Left renal pelvis (tissue), 4 donors: Measurements from ENCODE around the gene IGFBP3. TPM values are rescaled to one million over a fixed set of nuclear protein-coding genes. Genes with fewer than 3 reads are reported as not detected.
"Not testable (repeated sequence)": the region's sequence is repeated elsewhere in the genome, so short reads cannot be mapped to it uniquely, and the experiment has no call there.

ENCODE experiments used
- DNase-seq, 4 donors: peaks; one replicate each; pipeline ENCODE4 v3.0.0-alpha.2; 2013; ENCODE audit warnings: low read depth in 4 of 4, low spot score in 3 of 4
- polyA plus RNA-seq, 4 donors: library from polyadenylated mRNA; unstranded; fragments of 120-200 nt; gene quantifications; one replicate each; pipeline ENCODE4 v1.2.1, GENCODE V29; 2013; ENCODE audit not compliant: insufficient read length in 4 of 4

IGFBP3 gene
- polyA plus RNA-seq: 100 to 1,000 TPM in 3 of 4 donors, 10 to 100 TPM in 1; 93.7 to 175 (median 109) TPM

- DNase-seq: peak in 1 of 4 donors; percentile 65
These were observed at the start of gene IGFBP3 for GRCh38 chr7:45920502-45921380. IGFBP3 (minus strand) TSS chr7:45921272; CDS start chr7:45921140, 132 bp downstream.

- no peak for DNase-seq
These were observed 49.4 kb upstream of the IGFBP3 start for GRCh38 chr7:45970454-45970853.

- DNase-seq: no peak
These were observed 48.9 kb upstream of the IGFBP3 start for GRCh38 chr7:45969940-45970339.

GRCh38 chr7:45968856-45969541 lies 47.9 kb upstream of the IGFBP3 start:
- DNase-seq: no peak

- no peak for DNase-seq
These were observed 47.2 kb upstream of the IGFBP3 start for GRCh38 chr7:45968312-45968711.

- no peak for DNase-seq
These were observed 46.6 kb upstream of the IGFBP3 start for GRCh38 chr7:45967591-45968157.

- no peak for DNase-seq
These were observed 41.8 kb upstream of the IGFBP3 start for GRCh38 chr7:45962861-45963260.

GRCh38 chr7:45957721-45958120 lies 36.6 kb upstream of the IGFBP3 start:
- DNase-seq: no peak

- no peak for DNase-seq
These were observed 34.2 kb upstream of the IGFBP3 start for GRCh38 chr7:45955286-45955685.

- not testable (repeated sequence) for DNase-seq
These were observed 32.0 kb upstream of the IGFBP3 start for GRCh38 chr7:45953055-45953454.

GRCh38 chr7:45944058-45944457 lies 23.0 kb upstream of the IGFBP3 start:
- no peak for DNase-seq

GRCh38 chr7:45940939-45941338 lies 19.9 kb upstream of the IGFBP3 start:
- DNase-seq: no peak

GRCh38 chr7:45940237-45940781 lies 19.2 kb upstream of the IGFBP3 start:
- DNase-seq: not testable (repeated sequence)

GRCh38 chr7:45939574-45939973 lies 18.5 kb upstream of the IGFBP3 start:
- DNase-seq: no peak

- no peak for DNase-seq
These were observed 17.7 kb upstream of the IGFBP3 start for GRCh38 chr7:45938626-45939302.

GRCh38 chr7:45937862-45938261 lies 16.8 kb upstream of the IGFBP3 start:
- no peak for DNase-seq

GRCh38 chr7:45937301-45937700 lies 16.2 kb upstream of the IGFBP3 start:
- no peak for DNase-seq

GRCh38 chr7:45930967-45931366 lies 9.9 kb upstream of the IGFBP3 start:
- DNase-seq: no peak

GRCh38 chr7:45927721-45928120 lies 6.6 kb upstream of the IGFBP3 start:
- no peak for DNase-seq

GRCh38 chr7:45924283-45924682 lies 3.2 kb upstream of the IGFBP3 start:
- DNase-seq: no peak

- no peak for DNase-seq
These were observed 2.7 kb upstream of the IGFBP3 start for GRCh38 chr7:45923818-45924217.
